Activated T-helper 1 cell treated with anti-CD3 and anti-CD28 coated beads, Interleukin-12 subunit alpha, Interleukin-12 subunit beta, Interleukin-2, Interleukin-4 antibody, amounts not matched to agents 30 ng/mL and 10 ng/mL and 1 ng/mL, durations not matched to agents 14 hours and 24 hours and 36 hours (primary cell): ENCODE measurements around the gene UBR3. TPM values are rescaled to one million over a fixed set of nuclear protein-coding genes. Genes with fewer than 3 reads are reported as not detected.

Source experiments
- DNase-seq: peaks from one replicate; pipeline ENCODE4 v3.0.0; 2021; ENCODE audit warnings: low spot score
- H3K27ac Mint-ChIP-seq: one replicate; pipeline ENCODE4 v1.8.0; 2021; ENCODE audit warnings: mild to moderate bottlenecking, mixed read lengths
- H3K27me3 Mint-ChIP-seq: one replicate; pipeline ENCODE4 v1.8.0; 2022; ENCODE audit warnings: mild to moderate bottlenecking, moderate library complexity, mixed read lengths; ENCODE audit not compliant: insufficient read depth
- H3K36me3 Mint-ChIP-seq: one replicate; pipeline ENCODE4 v1.8.0; 2021; ENCODE audit warnings: low read depth, mixed read lengths
- H3K4me1 Mint-ChIP-seq: one replicate; pipeline ENCODE4 v1.8.0; 2021; ENCODE audit warnings: low read depth, mixed read lengths
- H3K4me3 Mint-ChIP-seq: one replicate; pipeline ENCODE4 v1.8.0; 2021; ENCODE audit warnings: mild to moderate bottlenecking, moderate library complexity, mixed read lengths
- H3K9me3 Mint-ChIP-seq: one replicate; pipeline ENCODE4 v1.8.0; 2021; ENCODE audit warnings: mixed read lengths
- intact Hi-C: fragments of 100-400 bp; cut with micrococcal nuclease; formaldehyde crosslinking; loops from one replicate; pipeline ENCODE4 v1.15.1; 2024
- total RNA-seq: library from RNA; stranded (reverse); gene quantifications from 2 replicates; pipeline ENCODE4 v1.2.3, GENCODE V29; 2022

UBR3 gene
- total RNA-seq, 1 donor from 2014 or later = 29.6 TPM

DNA sequence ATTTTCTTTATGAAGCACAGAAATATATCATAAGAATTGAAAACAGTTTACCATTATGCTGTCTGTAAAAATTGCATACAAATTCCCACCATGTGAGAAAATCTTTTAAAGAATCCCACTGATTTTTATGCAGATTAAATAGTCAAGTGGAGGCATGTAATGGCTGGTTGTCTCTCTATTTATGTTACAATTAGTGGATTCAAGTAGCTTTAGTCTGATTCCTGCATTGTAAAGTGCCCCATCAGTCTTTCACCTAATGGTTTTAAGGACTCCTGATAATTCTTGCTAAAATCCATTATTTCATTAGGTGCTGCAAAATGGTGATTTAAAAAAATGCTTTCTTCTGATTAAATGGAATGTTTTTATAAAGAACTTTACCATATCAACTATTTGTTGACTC, 202.3 kb downstream of the UBR3 start:
- Mint-ChIP-seq H3K36me3 (peaks cover 7% of the 10 kb centered on the region), H3K4me1 (no peaks in the 10 kb centered on the region), H3K9me3 (no peaks in the 10 kb centered on the region), H3K27ac (no peak overlapping the region), H3K4me3 (no peak overlapping the region), H3K27me3 (no peaks in the 10 kb centered on the region)
- intact Hi-C loops = no loop called here
- DNase-seq = no peak

DNA sequence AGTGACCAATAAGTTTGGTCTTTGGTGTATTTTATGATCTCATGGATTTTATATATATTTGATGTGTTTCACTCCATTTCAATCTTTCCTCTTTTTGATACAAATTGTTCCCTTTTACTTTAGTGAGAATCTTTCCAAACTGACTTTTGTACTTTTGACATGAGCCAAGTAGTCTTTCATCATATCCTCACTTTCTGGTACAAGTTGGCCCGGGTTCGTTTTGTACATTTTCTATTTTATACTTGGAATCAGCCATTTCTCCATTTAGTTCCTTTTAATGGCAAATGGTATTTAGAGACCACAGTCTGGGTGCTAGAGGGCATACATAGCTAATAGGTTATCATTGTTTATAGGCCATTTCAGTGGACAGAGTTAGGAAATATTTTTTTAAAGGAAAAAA, 202.8 kb downstream of the UBR3 start:
- intact Hi-C loops = no loop called here
- DNase-seq = no peak
- no peaks in the 10 kb centered on the region for H3K9me3 Mint-ChIP-seq
- no peak overlapping the region for H3K4me3 Mint-ChIP-seq
- no peaks in the 10 kb centered on the region for H3K27me3 Mint-ChIP-seq
- no peaks in the 10 kb centered on the region for H3K4me1 Mint-ChIP-seq
- H3K27ac Mint-ChIP-seq = no peak overlapping the region
- peaks cover 7% of the 10 kb centered on the region for H3K36me3 Mint-ChIP-seq

DNA sequence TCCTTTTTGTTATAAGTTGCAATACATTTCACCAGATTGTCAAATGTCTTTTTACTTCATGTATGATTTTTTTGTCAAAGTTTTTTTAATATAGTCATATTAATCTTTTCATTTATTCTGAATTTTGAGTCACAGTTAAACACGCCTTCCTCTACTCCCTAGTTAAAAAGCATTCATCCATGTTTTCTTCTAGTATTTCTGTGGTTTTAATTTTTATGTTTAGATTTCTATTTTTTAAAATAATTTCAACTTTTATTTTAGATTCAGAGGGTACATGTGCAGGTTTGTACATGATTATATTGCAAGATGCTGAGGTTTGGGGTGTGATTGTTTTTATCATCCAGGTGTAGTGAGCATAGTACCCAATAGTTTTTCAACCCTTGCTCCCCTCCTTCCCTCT, 204.0 kb downstream of the UBR3 start:
- Mint-ChIP-seq H3K4me3 (no peak overlapping the region), H3K27me3 (no peaks in the 10 kb centered on the region), H3K9me3 (no peaks in the 10 kb centered on the region), H3K4me1 (no peaks in the 10 kb centered on the region), H3K36me3 (peaks cover 7% of the 10 kb centered on the region), H3K27ac (no peak overlapping the region)
- DNase-seq = no peak
- intact Hi-C loops = no loop called here

DNA sequence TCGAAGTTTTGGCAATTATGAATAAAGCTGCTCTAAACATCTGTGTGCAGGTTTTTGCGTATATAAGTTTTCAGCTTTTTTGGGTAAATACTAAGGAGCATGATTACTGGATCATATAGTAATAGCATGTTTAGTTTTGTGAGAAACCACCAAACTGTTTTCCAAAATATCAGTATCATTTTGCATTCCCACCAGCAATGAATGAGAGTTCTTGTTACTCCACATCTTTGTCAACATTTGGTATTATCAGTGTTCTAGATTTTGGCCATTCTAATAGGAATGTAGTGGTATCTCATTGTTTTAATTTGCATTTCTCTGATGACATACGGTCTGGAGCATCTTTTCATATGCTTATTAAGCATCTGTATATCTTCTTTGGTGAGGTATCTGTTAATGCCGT, 207.3 kb downstream of the UBR3 start:
- no peak overlapping the region for H3K27ac Mint-ChIP-seq
- peaks cover 7% of the 10 kb centered on the region for H3K36me3 Mint-ChIP-seq
- DNase-seq = no peak
- H3K27me3 Mint-ChIP-seq = no peaks in the 10 kb centered on the region
- no peaks in the 10 kb centered on the region for H3K4me1 Mint-ChIP-seq
- H3K4me3 Mint-ChIP-seq = no peak overlapping the region
- intact Hi-C loops = no loop called here
- no peaks in the 10 kb centered on the region for H3K9me3 Mint-ChIP-seq

DNA sequence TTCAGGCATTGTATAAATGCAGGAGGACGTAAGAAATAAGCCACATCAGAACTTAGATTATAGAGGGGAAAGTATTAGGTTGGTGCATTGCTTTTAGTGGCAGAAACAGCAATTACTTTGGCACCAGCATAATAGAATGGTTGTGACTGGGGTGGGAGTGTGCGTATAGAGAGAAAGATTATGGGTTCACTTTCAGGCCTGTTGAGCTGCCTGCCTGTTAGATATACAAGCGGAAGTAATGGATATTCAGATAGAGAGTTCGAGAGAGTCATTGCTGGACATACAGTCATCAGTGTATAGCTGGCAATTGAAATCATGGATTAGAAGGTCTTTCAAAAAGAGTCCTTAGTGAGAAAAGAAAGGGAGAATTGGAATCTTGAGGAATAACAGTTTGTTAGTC, 211.5 kb downstream of the UBR3 start:
- H3K27ac Mint-ChIP-seq = no peak overlapping the region
- no peaks in the 10 kb centered on the region for H3K27me3 Mint-ChIP-seq
- no peaks in the 10 kb centered on the region for H3K9me3 Mint-ChIP-seq
- intact Hi-C loops = no loop called here
- peaks cover 4% of the 10 kb centered on the region for H3K36me3 Mint-ChIP-seq
- DNase-seq = no peak
- no peaks in the 10 kb centered on the region for H3K4me1 Mint-ChIP-seq
- no peak overlapping the region for H3K4me3 Mint-ChIP-seq

DNA sequence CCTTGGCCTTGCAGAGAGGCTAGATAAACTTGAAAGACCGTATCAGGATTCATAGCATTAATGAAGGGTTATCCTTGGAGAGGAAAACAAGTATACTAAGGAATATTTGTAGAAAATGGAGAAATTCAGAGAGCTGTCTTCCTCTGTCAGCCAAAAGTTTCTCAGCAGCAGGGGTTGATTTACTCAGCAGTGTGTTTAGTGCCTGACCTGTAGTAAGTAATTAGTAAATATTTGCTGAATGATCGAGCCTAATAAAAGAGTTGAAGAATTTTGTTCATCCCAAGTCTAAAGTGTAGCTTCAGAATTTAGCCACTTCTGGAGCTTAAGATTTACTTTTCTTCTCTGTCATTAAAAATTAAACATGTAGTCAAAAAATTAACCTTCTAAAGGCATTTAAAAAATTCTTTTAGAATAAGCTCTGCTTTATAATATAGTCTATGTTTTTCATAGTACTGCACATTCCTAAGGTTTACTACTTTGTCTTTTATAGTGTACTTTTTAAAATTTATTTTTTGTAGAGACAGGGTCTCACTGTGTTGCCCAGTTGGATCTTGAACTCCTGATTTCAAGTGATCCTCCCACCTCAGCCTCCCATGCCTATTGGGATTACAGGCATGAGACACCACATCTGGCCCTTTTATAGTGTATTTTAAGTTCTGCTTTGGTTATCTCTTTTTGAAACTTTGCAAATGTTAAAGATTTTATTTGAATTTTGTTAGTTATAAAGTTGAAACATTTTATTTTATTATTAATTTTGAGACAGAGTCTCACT, 212.3 kb downstream of the UBR3 start:
- DNase-seq = no peak
- Mint-ChIP-seq H3K36me3 (peaks cover 4% of the 10 kb centered on the region), H3K4me3 (no peak overlapping the region), H3K27ac (no peak overlapping the region), H3K27me3 (no peaks in the 10 kb centered on the region), H3K9me3 (no peaks in the 10 kb centered on the region), H3K4me1 (no peaks in the 10 kb centered on the region)
- intact Hi-C loops = no loop called here

DNA sequence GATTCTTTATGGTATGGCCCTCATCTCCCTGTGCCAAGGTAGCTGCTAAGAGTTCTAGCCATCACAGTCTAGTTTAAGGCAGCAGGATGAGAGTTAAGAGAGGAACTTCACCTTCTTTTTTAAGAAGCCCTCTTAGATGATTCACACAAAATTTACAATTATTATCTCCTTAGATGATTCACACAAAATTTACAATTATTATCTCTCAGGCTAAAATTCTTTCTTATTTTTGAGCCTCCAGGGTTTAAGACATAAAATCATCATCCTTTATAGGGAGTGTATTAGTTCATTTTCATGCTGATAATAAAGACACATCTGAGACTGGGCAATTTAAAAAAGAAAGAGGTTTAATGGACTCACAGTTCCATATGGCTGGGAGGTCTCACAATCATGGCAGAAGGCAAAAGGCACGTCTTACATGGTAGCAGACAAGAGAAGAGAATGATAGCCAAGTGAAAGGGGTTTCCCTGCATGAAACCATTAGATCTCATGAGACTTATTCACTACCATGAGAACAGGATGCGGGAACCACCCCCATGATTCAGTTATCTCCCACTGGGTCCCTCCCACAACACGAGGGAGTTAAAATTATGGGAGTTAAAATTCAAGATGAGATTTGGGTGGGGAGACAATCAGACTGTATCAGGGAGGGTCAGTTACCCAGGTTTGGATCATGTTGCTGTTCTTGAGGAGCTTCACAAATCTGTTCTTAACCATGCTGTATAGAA, 217.7 kb downstream of the UBR3 start:
- Mint-ChIP-seq H3K4me3 (no peak overlapping the region), H3K27ac (no peak overlapping the region), H3K27me3 (no peaks in the 10 kb centered on the region), H3K4me1 (peaks cover 5% of the 10 kb centered on the region), H3K36me3 (peaks cover 4% of the 10 kb centered on the region), H3K9me3 (no peaks in the 10 kb centered on the region)
- no peak for DNase-seq
- intact Hi-C loops = no loop called here

DNA sequence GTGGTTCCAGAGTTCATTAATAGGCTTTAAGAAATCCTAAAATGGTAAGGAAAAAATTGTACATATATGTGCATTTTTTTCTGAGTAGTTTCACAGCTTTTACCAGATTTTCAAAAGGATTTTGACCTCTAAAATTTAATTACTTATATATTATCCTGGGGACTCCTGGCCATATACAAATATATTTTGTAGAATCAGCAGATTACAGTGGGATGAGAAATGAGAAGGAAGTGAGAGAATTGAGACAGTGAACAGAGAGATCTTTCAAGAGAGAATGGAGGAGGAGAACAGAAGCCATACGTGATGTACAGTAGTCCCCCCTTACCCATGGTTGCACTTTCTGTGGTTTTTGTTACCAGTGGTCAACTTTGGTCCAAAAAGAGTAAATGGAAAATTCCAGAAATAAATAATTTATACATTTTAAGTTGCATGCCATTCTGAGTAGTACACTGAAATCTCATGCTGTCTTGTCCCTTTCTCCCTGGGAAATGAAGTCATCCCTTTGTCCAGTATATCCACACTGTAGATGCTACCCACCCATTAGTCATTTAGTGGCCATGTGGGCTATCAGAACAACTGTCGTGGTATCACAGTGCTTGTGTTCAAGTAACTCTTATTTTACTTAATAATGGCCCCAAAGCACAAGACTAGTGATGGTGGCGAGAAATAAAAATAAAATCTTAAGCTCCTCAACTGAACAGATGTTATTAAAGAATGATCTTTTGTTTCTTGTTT, 220.2 kb downstream of the UBR3 start:
- DNase-seq = no peak
- no peak overlapping the region for H3K27ac Mint-ChIP-seq
- intact Hi-C loops = no loop called here
- H3K4me3 Mint-ChIP-seq = no peak overlapping the region
- no peaks in the 10 kb centered on the region for H3K27me3 Mint-ChIP-seq
- no peaks in the 10 kb centered on the region for H3K9me3 Mint-ChIP-seq
- H3K36me3 Mint-ChIP-seq = peaks cover 2% of the 10 kb centered on the region
- H3K4me1 Mint-ChIP-seq = peaks cover 8% of the 10 kb centered on the region

DNA sequence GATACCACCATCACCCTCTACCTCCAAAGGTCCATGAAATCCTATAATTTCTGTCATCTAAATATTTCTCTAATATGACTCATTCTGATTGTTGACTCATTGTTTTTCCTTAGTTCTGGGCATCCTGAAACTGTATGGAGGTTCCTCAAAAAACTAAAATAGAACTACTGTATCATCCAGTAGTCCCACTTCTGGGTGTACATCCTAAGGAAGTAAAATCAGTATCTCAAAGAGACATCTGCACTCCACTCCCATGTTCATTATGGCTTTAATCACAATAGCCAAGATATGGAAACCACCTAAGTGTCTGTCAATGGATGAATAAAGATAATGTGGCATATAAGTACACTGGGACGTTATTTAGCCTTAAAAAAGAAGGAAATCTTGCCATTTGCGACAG, 224.9 kb downstream of the UBR3 start:
- intact Hi-C loops = no loop called here
- Mint-ChIP-seq H3K9me3 (no peaks in the 10 kb centered on the region), H3K36me3 (peaks cover 2% of the 10 kb centered on the region), H3K27me3 (no peaks in the 10 kb centered on the region), H3K4me3 (no peak overlapping the region), H3K4me1 (peaks cover 6% of the 10 kb centered on the region), H3K27ac (no peak overlapping the region)
- DNase-seq = no peak

DNA sequence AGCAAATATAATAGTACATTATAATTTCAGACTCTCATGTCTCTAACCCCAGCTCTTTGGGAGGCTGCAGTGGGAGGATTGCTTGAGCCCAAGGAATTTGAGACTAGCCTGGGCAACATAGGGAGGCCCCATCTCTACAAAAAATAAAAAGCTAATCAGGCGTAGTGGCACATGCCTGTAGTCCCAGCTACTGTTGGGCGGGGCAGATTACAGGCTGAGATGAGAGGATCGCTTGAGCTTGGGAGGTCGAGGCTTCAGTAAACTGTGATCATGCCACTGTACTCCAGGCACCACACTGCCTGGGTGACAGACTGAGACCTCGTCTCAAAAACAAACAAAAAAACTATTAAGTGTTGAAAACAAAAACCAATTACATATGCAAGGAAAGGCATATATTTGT, 227.7 kb downstream of the UBR3 start:
- no peaks in the 10 kb centered on the region for H3K9me3 Mint-ChIP-seq
- peaks cover 3% of the 10 kb centered on the region for H3K36me3 Mint-ChIP-seq
- H3K27me3 Mint-ChIP-seq = no peaks in the 10 kb centered on the region
- no peak for DNase-seq
- intact Hi-C loops = no loop called here
- H3K4me1 Mint-ChIP-seq = peaks cover 6% of the 10 kb centered on the region
- H3K4me3 Mint-ChIP-seq = no peak overlapping the region
- no peak overlapping the region for H3K27ac Mint-ChIP-seq

DNA sequence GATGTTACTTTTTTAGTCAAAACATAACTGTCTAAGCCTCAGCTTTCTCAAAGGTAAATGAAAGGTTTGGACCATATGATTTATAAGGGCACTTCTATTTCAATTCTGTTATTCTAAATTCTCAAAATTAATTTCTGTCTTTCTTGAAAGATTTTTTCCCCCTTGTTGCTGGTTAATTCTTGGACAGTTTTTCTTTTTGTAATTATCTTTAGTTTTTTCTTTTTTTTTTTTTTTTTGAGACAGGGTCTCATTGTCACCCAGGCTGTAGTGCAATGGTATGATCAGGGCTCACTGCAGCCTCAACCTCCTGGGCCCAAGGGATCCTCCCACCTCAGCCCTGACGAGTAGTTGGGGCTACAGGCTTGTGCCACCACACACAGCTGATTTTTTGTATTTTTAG, 229.6 kb downstream of the UBR3 start:
- Mint-ChIP-seq H3K36me3 (peaks cover 1% of the 10 kb centered on the region), H3K27me3 (no peaks in the 10 kb centered on the region), H3K4me3 (no peak overlapping the region), H3K27ac (no peak overlapping the region), H3K9me3 (no peaks in the 10 kb centered on the region), H3K4me1 (peaks cover 6% of the 10 kb centered on the region)
- no peak for DNase-seq
- intact Hi-C loops = no loop called here

DNA sequence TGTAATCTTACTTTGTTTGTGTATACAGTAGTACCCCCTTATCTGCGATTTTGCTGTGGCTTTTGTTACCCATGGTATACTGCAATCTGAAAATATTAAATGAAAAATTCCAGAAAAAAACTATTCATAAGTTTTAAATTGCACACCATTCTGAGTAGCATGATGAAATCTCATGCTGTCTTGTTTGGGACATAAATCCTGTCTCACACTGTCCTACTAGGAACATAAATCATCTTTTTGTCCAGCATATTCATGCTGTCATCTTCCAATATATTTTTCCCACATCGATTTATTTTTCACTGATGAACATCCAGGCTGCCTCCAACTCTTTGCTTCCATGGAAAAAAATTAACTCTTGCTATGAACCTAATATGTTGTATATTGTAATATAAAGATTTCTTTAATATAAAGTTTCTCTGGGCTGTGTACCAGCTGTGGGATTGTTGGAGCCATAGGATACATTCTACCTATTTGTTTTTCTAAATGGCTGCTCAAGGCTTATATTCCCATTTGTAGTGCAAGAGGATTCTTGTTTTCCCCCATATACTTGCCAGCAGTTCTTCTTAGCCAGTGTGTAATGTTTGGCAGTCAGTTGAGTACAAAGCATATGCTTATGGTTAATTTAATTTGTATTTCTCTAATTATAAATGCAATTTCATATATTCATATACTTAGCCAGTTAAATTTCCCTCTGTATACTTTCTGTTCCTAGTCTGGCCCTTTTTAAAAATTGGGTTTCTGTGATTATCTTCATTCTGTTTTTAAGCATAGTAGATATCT, 236.4 kb downstream of the UBR3 start:
- no peaks in the 10 kb centered on the region for H3K4me1 Mint-ChIP-seq
- intact Hi-C loops = no loop called here
- H3K27ac Mint-ChIP-seq = no peak overlapping the region
- H3K4me3 Mint-ChIP-seq = no peak overlapping the region
- H3K36me3 Mint-ChIP-seq = peaks cover 10% of the 10 kb centered on the region
- H3K27me3 Mint-ChIP-seq = no peaks in the 10 kb centered on the region
- DNase-seq = no peak
- H3K9me3 Mint-ChIP-seq = no peaks in the 10 kb centered on the region
